Stimulated activated CD4-positive, alpha-beta T cell treated with anti-CD3 and anti-CD28 coated beads, TNF-alpha, amount 100 ng/mL, for 4 hours (primary cell): ENCODE data around the gene CA7.
A peak's percentile ranks its signal among the peaks of the same experiment; 100 is the strongest.

Experiments used
- DNase-seq, 3 experiments: peaks; one replicate each; pipeline ENCODE4 v3.0.0-alpha.2; 2020; ENCODE audit warnings: low read depth in 3 of 3

CA7 gene

GRCh38 chr16:66844342-66845079 lies at the start of gene CA7:
TSS of gene CA7 (plus strand) at chr16:66844414. CDS start at chr16:66844488, 74 bp downstream.
- DNase-seq: no peak

GRCh38 chr16:66798161-66798560 lies 46.1 kb upstream of the CA7 start:
- DNase-seq: no peak

GRCh38 chr16:66800856-66801255 lies 43.4 kb upstream of the CA7 start:
- no peak for DNase-seq

DNA sequence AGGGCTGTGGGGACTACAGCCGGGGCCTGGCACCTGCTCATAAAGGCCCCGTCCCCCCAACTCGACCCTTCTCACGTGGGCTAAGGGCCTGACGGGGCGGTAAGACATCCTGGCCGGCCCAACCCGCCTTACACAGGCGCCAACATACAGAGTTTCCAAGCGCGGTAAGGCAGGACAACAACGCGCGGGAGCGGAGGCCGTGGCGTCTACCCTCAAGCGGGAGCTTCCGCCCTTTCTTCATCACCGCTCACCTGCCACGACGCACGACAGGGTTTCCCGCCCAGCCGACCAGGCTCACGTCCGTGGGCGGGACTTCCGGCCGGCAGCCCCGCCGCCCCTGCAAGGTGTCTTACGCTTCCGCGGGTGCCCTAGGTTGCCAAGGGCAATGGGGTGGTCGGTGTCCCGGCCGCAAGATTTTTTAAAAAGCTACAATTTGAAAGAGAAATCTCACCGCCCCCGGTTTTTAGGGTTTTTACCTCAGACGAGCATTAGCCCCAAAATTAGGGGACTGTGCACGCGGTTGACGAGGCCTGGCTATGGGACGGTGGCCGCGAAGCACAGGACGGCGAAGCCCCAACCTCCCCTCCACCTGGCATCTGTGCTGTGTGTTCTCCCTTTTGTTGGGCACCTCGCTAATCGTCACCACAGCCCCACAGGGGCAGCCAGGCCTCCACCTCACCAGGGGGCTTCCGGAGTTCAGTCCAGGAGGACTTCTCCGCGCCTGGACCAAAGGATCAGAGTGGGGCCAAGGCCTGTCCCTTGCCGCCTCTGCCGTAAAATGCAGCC lies 42.7 kb upstream of the CA7 start, which contains the start of gene TERB1:
TERB1 (minus strand) TSS at position 265 of the 786 bp plus-strand sequence. CDS start 4,786 bp downstream, outside the sequence.
- DNase-seq: no peak

DNA sequence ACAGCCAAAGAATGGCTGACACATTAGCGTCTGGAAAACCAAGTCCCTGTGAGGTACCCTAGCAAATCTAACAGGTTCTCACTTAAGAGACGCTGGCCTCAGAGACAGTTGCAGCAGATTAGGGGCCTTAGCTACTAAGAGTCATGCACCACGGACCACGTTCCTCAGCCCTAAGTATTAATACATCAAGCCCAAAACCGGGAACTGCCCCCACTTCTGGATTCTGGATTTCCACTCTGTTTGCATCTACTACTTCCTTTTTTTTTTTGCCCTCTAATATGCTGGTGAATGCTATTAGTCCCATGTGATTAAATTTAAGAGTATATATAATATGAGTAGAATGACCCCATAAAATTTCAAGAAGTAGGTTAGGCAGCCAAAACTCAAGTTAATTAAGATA lies 42.1 kb upstream of the CA7 start:
- no peak for DNase-seq

- no peak for DNase-seq
Observed at GRCh38 chr16:66809765-66810164, 34.4 kb upstream of the CA7 start.

- DNase-seq: no peak
Observed at GRCh38 chr16:66810391-66810790, 33.8 kb upstream of the CA7 start.

GRCh38 chr16:66811043-66811442 lies 33.2 kb upstream of the CA7 start:
- DNase-seq: no peak

DNA sequence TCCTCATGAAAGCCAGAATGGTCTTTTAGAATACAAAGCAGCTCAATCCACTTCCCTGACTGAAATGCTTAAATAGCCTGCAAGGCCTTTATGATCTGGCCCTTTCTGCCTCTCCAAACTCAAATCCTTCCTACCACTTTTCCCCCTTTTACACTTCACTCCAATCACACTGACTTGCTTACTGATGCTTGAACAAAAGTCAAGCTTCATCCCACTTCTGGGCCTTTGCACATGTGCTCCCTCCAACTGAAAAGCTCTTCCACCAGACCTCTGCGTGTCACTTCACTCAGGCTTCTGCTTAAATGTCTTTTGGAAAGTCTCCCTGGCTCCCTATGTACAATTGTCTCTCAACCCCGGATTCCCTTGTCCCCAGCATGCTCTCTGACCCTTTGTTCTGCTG lies 29.5 kb upstream of the CA7 start:
- DNase-seq: no peak

GRCh38 chr16:66824006-66824405 lies 20.2 kb upstream of the CA7 start:
- DNase-seq: no peak

DNA sequence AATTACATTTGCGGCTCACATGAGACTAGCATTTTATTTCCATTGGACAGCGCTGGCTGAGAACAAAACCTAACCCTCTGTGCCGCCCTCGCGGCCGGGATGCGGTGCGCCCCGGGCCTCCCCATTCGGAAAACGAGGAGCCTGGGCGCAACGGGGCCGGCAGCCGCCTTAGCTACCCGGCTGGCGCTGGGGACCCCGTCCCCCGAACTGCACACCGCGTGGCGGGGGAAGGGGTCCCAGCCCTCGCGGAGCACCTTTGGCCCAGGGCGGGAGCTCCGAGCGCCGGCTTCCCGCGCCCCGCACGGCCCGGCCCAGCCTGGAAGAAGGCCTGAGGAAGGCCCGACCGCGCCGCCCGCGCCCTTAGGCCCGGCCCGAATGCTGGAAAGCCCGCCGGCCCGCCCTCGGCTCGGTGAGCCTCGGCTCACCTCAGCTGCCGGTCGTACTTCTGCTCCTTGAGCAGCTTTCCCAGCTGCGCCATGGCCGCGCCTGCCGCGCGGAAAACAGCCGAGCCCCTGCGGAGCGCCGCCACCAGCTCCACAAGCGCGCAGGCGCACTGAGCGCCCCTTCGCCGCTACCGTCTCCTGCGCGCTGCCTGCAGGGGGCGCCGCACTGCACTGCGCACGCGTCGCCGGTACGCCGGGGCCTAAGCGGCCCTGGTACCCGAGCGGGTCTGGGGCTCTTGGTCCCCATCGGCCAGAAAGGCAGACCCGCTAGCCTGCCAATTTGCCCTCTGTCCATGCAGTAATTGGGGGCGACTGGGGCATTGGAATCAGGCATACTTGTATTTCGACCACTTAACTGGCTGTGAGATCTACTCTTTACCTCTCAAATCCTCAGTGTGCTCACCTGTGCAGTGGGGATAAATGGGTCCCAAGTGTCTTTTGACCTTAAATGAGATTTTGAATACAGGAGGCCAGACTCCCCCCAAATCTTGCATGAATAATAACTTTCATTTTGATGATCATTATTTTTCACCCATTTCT lies 13.5 kb upstream of the CA7 start, which contains the start of gene NAE1:
NAE1 (minus strand) TSS at position 555 of the 983 bp plus-strand sequence; CDS start at position 478, 77 bp downstream.
- DNase-seq: peak; percentile 81 to 84 (median 82)

- no peak for DNase-seq
Observed at GRCh38 chr16:66832190-66832589, 12.0 kb upstream of the CA7 start.

DNA sequence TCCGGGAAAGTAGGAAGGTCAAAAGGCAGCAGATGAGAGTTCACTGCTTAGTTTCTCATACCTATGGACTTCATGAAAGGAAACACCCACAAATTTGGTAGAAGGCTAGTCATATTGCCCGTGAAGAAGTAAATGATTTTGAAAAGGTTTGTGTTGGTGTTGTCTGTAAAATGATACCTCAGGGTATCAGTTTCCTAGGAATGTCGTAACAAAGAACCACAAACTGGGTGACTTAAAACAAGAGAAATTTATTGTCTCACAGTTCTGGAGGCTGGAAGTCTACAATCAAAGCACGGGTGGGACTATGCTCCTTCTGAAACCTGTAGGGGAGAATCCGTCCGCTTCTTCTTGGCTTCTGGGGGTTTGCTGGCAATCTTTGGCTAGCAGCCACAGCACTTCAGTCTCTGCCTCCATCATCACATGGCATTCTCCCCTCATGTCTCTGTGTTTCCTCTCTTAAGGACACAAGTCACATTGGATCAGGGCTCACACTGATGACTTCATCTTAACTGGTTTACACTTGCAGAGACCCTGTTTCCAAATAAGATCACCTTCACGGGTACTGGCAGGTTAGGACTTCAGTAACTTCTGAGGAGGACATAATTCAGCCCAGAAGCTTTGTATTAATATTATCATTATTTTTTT lies 11.4 kb upstream of the CA7 start:
- DNase-seq: no peak

GRCh38 chr16:66834746-66835145 lies 9.5 kb upstream of the CA7 start:
- DNase-seq: no peak

DNA sequence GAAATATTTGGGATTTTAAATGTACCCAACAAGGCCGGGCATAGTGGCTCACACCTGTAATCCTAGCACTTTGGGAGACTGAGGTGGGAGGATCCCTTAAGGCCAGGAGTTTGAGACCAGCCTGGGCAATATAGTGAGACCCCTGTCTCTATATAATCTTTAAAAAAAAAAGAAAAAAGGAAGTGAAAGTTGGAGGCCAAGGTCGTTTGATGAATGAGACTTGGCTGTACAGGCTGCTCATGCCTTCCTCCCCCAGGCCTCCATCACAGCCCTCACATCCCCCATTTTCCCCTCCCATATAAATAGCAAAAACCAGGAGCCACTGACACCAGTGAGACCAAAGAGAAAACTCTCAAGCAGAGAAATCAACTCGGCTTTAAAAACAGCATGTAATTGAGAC lies 3.3 kb upstream of the CA7 start:
- DNase-seq: no peak

DNA sequence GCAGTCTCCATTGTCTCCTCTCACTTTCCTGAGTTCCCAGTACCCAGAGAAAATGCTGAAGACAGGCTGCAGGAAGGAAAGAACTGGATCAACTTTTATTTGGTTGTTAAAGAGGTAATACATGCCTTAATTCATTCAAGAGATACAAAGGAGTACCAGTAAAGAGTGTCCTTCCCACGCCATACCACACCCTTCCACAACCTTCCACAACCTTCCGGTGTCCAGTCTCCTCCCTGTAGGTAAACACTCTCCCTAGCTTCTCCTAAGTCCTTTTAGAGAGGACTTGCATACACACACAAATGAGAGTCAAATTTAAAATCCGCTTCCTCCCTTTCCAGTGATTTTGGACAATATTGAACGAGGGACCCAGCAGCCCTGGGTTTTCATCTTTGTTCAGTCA lies 2.8 kb upstream of the CA7 start:
- DNase-seq: no peak

GRCh38 chr16:66842765-66843164 lies 1.4 kb upstream of the CA7 start:
- no peak for DNase-seq

DNA sequence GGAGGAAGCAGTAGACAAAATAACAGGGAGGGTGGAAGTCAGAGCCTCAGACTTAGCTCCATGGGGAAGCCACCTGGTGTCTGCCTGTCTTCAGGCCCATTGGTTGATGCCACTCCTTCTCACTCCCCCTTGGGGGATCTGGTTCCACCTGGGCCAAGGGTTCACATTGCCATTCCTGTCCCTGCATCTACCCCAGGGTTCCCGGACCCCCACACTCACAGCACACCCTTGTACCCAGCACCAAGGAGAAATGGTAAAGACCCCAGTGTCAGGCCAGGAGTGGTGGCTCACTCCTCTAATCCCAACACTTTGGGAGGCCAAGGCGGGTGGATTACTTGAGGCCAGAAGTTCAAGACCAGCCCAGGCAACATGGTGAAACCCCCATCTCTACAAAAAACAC lies 1.0 kb upstream of the CA7 start:
- DNase-seq: no peak

DNA sequence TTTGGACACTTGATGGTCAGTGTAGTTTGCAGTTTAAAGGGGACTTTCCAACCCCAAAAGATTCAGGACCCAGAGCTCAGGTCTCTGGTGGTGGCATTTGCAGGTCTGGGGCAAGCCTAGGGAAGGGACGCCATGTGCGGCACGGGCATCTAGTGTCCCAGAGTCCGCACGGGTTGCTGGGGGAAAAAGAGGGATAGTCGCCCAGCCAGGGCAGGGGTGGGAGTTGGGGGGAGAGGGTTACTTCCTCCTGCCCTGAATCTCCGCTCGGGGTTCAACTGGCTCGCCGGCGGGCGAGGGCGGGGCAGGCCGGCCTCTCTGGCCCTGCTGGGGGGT lies 239 bp upstream of the CA7 start:
- DNase-seq: no peak

GRCh38 chr16:66845080-66845410 lies 831 bp downstream of the CA7 start:
- DNase-seq: no peak

- DNase-seq: no peak
Observed at GRCh38 chr16:66845791-66846221, 1.6 kb downstream of the CA7 start.

DNA sequence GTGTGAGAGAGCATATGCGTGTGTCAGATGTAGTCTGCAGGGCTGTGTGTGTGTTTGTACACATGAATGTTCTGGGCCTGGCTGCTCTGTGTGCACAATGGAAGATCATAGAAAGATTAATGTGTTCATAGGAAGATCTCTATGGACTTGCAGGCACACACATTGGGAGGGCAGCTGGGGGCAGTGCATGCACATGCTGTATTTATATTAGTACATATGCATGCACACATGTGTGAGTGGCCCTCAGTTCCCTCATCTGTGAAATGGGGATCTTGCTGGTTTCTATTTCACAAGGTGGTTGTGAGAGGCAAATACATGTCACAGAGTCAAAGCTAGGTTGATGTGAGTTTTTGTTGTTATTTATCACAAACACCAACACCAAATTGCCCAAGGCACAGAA lies 2.1 kb downstream of the CA7 start:
- no peak for DNase-seq
